HepG2 (cell line): ENCODE measurements around the gene IMPDH2. TPM values are rescaled to one million over a fixed set of nuclear protein-coding genes. Genes with fewer than 3 reads are reported as not detected.

Source experiments
- ARID2 ChIP-seq: sonication (generic); formaldehyde crosslinking; IDR thresholded peaks from 2 replicates; pipeline ENCODE4 v1.8.1; 2022; ENCODE audit warnings: mild to moderate bottlenecking, missing genetic modification reagents, borderline replicate concordance
- BCL6 ChIP-seq: IDR thresholded peaks from 2 replicates; pipeline ENCODE4 v1.6.1; 2016; ENCODE audit warnings: missing genetic modification reagents, missing compliant biosample characterization
- CREBL2 ChIP-seq: sonication (generic); formaldehyde crosslinking; IDR thresholded peaks from 2 replicates; pipeline ENCODE4 v1.8.1; 2023; ENCODE audit warnings: missing genetic modification reagents, mild to moderate bottlenecking, borderline replicate concordance
- HDAC2 ChIP-seq: sonication (generic); formaldehyde crosslinking; IDR thresholded peaks from 2 replicates; pipeline ENCODE4 v1.4.0; 2020; ENCODE audit warnings: missing genetic modification reagents
- HNRNPL ChIP-seq: fragments of 200-400 bp; formaldehyde crosslinking; IDR thresholded peaks from 2 replicates; pipeline ENCODE4 v1.6.1; 2017; ENCODE audit warnings: mild to moderate bottlenecking, low read depth, low read length
- KIAA2018 ChIP-seq: sonication (generic); formaldehyde crosslinking; IDR thresholded peaks from 2 replicates; pipeline ENCODE4 v1.5.0; 2020; ENCODE audit warnings: mild to moderate bottlenecking, missing genetic modification reagents, borderline replicate concordance
- MLLT10 ChIP-seq: sonication (generic); formaldehyde crosslinking; IDR thresholded peaks from 2 replicates; pipeline ENCODE4 v1.4.0; 2020; ENCODE audit warnings: missing genetic modification reagents
- NCOR1 ChIP-seq: fragments of 200-600 bp; sonication (generic); IDR thresholded peaks from 2 replicates; pipeline ENCODE4 v1.7.0; 2017; ENCODE audit warnings: antibody characterized with exemption, low read length, borderline replicate concordance
- NFE2L1 ChIP-seq: sonication (generic); formaldehyde crosslinking; IDR thresholded peaks from 2 replicates; pipeline ENCODE4 v1.4.0; 2020; ENCODE audit warnings: missing genetic modification reagents, mild to moderate bottlenecking, borderline replicate concordance
- NFE2L2 ChIP-seq: fragments of 150-350 bp; IDR thresholded peaks from 2 replicates; pipeline ENCODE4 v1.6.1; 2014; ENCODE audit warnings: low read length
- POGZ ChIP-seq: sonication (generic); formaldehyde crosslinking; IDR thresholded peaks from 2 replicates; pipeline ENCODE4 v1.4.0; 2020; ENCODE audit warnings: mild to moderate bottlenecking, missing genetic modification reagents
- RBM22 ChIP-seq: fragments of 200-400 bp; formaldehyde crosslinking; optimal IDR thresholded peaks from 2 replicates; pipeline ENCODE3; 2017; ENCODE audit warnings: mild to moderate bottlenecking, low read length, moderate library complexity
- RXRA ChIP-seq: sonication (generic); formaldehyde crosslinking; IDR thresholded peaks from 2 replicates; pipeline ENCODE4 v1.5.1; 2020; ENCODE audit warnings: missing genetic modification reagents
- ZBTB2 ChIP-seq: sonication (generic); formaldehyde crosslinking; IDR thresholded peaks from 2 replicates; pipeline ENCODE4 v1.8.0; 2022; ENCODE audit warnings: low read depth, missing genetic modification reagents
- ZNF350 ChIP-seq: sonication (generic); formaldehyde crosslinking; IDR thresholded peaks from 2 replicates; pipeline ENCODE4 v1.4.0; 2020; ENCODE audit warnings: mild to moderate bottlenecking, low read depth, missing genetic modification reagents, borderline replicate concordance
- ZNF362 ChIP-seq: sonication (generic); formaldehyde crosslinking; IDR thresholded peaks from 2 replicates; pipeline ENCODE4 v1.4.0; 2020; ENCODE audit warnings: missing genetic modification reagents, mild to moderate bottlenecking, borderline replicate concordance
- ZNF768 ChIP-seq: sonication (generic); formaldehyde crosslinking; IDR thresholded peaks from 2 replicates; pipeline ENCODE4 v1.4.0; 2020; ENCODE audit warnings: missing genetic modification reagents
- ZNF879 ChIP-seq: sonication (generic); formaldehyde crosslinking; IDR thresholded peaks from 2 replicates; pipeline ENCODE4 v1.8.1; 2023; ENCODE audit warnings: missing genetic modification reagents
- polyA plus RNA-seq, 8 experiments: library from polyadenylated mRNA; depleted of rRNA in 3 of 8; stranded (reverse) in 7 of 8; unstranded in 1 of 8; fragments of >200 nt; fragmentation: Illumina TruSeq in 4 of 8; extraction: Trizol in 4 of 8; gene quantifications; 2 replicates each; pipeline versions ENCODE4 v1.2.1 to v1.2.3, GENCODE V29; 2011 to 2016; ENCODE audit warnings: low read depth in 4 of 8, missing spikeins in 1 of 8, mixed read lengths in 1 of 8; ENCODE audit not compliant: insufficient read depth in 1 of 8
- total RNA-seq, 5 experiments: library from RNA; depleted of rRNA; stranded (reverse); fragments of >200 nt; fragmentation: Illumina TruSeq; extraction: Trizol; gene quantifications; 2 replicates each; pipeline ENCODE4 v1.2.3, GENCODE V29; 2016; ENCODE audit warnings: low read depth in 1 of 5

IMPDH2 gene
- total and polyA plus RNA-seq, 2 of the 13 experiments (the other 11 are each of a cell fraction or from before 2014, with no cell fraction given): 248 to 260 TPM

GRCh38 chr3:49021813-49022687 is 7.1 kb downstream of the IMPDH2 start, which contains the start of gene NDUFAF3 (continued):
- TF ChIP-seq KIAA2018 (CRISPR knock-in tag) (no peak), ZNF768 (CRISPR knock-in tag) (peak; percentile 66; the same call in 1 of the 2 replicates), BCL6 (CRISPR knock-in tag) (peak; percentile 24; the same call in 1 of the 2 replicates), HNRNPL (peak; percentile 17; the same call in 1 of the 2 replicates), POGZ (CRISPR knock-in tag) (peak; percentile 88), ARID2 (CRISPR knock-in tag) (0 out of 2 replicates have a peak, but pooled peaks have one; percentile 19), ZNF879 (CRISPR knock-in tag) (0 out of 2 replicates have a peak, but pooled peaks have one; percentile 38), NCOR1 (peak; percentile 42; the same call in 1 of the 2 replicates), NFE2L2 (0 out of 2 replicates have a peak, but pooled peaks have one; percentile 7), CREBL2 (CRISPR knock-in tag) (peak; percentile 88; the same call in 1 of the 2 replicates), RXRA (CRISPR knock-in tag) (peak; percentile 65), MLLT10 (CRISPR knock-in tag) (peak; percentile 30; the same call in 1 of the 2 replicates), HDAC2 (CRISPR knock-in tag) (peak; percentile 62), ZBTB2 (peak; percentile 93), NFE2L1 (CRISPR knock-in tag) (0 out of 2 replicates have a peak, but pooled peaks have one; percentile 52), ZNF350 (CRISPR knock-in tag) (peak; percentile 60), ZNF362 (no peak), RBM22 (no peak)
